T1000 (cell line): ENCODE data around the gene NCAPG.

Source experiments
- DNase-seq: peaks from one replicate; lab custom pipeline; 2025; ENCODE audit warnings: mixed read lengths; lab: John Stamatoyannopoulos, UW

NCAPG gene, protein sequence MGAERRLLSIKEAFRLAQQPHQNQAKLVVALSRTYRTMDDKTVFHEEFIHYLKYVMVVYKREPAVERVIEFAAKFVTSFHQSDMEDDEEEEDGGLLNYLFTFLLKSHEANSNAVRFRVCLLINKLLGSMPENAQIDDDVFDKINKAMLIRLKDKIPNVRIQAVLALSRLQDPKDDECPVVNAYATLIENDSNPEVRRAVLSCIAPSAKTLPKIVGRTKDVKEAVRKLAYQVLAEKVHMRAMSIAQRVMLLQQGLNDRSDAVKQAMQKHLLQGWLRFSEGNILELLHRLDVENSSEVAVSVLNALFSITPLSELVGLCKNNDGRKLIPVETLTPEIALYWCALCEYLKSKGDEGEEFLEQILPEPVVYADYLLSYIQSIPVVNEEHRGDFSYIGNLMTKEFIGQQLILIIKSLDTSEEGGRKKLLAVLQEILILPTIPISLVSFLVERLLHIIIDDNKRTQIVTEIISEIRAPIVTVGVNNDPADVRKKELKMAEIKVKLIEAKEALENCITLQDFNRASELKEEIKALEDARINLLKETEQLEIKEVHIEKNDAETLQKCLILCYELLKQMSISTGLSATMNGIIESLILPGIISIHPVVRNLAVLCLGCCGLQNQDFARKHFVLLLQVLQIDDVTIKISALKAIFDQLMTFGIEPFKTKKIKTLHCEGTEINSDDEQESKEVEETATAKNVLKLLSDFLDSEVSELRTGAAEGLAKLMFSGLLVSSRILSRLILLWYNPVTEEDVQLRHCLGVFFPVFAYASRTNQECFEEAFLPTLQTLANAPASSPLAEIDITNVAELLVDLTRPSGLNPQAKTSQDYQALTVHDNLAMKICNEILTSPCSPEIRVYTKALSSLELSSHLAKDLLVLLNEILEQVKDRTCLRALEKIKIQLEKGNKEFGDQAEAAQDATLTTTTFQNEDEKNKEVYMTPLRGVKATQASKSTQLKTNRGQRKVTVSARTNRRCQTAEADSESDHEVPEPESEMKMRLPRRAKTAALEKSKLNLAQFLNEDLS

DNA sequence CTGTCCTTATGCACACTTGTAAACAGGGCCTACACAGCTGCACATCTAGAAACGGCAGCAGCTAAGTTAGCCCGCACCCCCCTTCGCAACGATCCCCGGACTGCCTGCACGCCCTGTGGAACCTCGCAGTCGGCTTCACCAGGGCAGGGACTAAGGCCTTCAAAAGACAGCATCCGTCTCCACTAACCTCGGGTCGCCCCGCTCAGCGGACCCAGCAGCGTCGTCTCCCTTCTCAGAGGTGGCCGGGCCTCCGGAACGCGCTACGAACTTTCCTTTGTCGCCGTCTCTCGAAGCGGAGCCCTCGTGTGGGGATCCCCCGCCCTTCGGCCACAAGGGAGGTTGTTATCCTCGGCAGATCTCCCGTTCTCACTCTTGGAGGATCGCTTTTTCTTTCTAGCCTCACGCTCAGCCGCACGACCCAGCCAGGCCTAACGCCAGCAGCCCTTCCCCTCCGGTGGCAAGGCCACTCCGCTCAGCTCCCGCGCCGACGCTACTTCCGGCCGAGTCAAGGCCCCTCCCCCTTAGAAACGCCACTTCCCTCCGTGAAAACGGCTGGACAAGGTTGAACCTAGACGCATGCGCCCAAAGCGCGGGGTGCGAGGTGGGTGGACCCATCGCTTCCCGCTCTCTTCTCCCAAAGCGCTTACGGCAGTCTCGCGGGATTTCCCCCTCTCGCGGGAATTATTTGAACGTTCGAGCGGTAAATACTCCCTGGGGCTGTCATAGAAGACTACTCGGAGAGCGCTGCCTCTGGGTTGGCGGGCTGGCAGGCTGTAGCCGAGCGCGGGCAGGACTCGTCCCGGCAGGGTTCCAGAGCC, at the start of gene NCAPG, which contains the start of gene DCAF16:
TSS of gene NCAPG (plus strand) at position 720 of the 818 bp plus-strand sequence. CDS start 99 bp downstream, outside the sequence.
TSS of gene DCAF16 (minus strand) at position 498 of the 818 bp plus-strand sequence. CDS start 6,616 bp downstream, outside the sequence.
- peak; percentile 100 for DNase-seq

DNA sequence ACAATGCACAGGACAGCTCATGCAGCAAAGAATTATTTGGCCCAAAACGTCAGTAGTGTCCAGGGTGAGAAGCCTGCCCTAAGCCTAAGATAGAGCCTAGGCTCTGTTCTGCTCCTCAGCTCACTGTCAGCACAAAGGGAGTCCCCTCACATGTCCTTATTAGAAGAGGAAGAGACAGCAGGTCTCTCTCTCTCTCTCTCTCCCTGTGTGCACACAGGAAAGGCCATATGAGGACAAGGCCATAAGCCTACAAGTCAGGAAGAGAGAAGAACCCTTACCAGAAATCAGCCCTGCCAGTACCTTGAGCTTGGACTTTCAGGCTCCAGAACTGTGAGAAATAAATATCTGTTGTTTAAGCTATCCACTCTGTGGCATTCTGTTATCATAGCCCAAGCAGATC, 49.7 kb upstream of the NCAPG start:
- DNase-seq = no peak

DNA sequence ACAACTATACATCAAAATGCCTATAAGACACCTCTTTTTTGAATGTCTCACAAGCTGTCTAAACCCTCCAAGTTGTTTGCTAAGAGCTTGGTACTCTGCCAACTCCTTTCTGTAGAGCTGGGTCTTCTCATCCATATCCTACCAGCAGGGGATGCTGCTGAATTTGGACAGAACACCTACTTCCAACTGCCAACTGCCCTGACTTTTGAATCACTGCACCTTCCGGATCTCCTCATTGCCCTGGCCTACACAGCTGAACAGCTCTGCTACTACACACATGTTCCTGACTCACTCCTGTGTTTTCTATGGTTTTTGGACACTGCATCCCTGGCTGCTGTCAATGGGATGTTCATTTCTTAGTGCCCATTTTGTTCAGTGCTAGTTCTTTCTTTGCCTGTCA, 48.1 kb upstream of the NCAPG start:
- DNase-seq = no peak

DNA sequence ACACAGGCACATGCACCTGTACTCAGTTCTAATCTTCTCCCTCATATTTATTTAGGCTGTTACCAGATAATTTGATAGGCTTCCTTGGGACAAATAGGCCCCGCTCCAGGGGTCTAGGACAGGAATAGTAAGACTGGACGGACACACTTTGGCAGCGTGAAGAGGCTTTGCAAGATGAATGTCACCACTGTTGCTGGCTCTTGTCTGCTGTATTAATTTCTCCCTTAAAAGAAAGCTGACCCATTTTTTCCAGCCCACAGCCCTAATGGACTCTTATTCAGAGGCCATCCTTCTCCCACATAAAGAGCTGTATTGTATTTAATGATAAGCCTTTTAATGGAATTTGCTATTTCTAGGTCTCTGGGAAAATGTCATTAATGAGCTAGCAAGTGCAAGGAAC, 47.4 kb upstream of the NCAPG start:
- DNase-seq = no peak

DNA sequence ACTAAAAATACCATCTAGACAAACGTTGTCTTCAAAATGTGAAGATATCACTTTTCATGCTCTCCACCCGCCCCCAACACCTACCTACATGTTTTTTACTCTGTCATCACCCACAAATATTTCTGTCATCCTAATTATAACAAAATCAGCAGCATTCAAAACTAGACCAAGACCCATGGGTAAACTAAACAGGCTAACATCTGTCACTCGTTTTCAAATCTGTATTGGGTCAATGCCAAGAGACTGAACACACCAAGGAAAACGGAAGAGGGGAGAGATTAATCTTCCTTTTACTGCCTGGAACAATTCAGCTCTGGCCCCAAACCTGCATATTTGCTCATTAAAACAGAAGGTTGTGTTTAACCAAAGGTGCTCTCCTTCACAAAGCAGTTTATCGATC, 46.8 kb upstream of the NCAPG start:
- DNase-seq = no peak

DNA sequence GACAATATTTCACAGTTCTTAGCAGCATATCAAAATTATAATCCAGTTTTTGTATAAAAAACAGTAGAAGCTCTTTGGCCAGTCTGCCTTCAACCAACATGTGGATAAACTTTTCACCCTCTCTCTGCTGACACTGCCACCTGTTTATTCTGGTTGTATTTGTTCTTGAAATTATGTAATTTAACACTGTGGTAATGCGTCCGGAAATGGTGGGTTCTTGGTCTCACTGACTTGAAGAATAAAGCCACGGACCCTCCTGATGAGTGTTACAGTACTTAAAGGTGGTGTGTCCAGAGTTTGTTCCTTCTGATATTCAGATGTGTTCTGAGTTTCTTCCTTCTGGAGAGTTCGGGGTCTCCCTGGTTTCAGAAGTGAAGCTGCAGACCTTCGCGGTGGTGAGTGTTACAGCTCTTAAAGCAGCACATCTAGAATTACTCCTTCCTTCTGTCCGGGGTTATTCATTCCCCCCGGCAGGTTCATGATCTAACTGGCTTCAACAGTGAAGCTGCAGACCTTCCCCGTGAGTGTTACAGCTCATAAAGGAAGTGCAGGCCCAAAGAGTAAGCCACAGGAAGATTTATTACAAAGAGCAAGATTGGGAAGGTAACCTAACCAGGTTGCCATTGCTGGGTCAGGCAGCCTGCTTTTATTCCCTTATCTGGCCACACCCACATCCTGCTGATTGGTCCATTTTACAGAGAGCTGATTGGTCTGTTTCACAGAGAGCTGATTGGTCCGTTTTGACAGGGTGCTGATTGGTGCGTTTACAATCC, 45.1 kb upstream of the NCAPG start:
- DNase-seq = no peak

DNA sequence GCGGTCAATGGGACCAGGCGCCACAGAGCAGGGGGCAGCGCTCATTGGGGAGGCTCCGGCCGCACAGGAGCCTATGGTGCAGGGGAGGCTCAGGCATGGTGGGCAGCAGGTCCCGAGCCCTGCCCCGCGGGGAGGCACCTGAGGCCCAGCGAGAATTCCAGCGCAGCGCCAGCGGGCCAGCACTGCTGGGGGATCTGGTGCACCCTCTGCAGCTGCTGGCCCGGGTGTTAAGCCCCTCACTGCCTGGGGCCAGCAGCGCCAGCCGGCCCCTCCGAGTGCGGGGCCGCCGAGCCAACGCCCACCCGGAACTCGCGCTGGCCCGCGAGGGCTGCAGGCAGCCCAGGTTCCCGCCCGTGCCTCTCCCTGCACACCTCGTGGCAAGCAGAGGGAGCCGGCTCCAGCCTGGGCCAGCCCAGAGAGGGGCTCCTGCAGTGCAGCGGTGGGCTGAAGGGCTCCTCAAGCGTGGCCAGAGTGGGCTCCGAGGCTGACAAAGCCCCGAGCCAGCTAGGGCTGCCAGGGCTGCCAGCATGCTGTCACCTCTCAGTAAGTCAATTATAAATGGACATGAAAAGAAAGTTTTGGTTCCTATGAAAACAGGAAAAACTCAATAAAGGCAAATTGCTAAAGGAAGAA, 43.8 kb upstream of the NCAPG start:
- no peak for DNase-seq

DNA sequence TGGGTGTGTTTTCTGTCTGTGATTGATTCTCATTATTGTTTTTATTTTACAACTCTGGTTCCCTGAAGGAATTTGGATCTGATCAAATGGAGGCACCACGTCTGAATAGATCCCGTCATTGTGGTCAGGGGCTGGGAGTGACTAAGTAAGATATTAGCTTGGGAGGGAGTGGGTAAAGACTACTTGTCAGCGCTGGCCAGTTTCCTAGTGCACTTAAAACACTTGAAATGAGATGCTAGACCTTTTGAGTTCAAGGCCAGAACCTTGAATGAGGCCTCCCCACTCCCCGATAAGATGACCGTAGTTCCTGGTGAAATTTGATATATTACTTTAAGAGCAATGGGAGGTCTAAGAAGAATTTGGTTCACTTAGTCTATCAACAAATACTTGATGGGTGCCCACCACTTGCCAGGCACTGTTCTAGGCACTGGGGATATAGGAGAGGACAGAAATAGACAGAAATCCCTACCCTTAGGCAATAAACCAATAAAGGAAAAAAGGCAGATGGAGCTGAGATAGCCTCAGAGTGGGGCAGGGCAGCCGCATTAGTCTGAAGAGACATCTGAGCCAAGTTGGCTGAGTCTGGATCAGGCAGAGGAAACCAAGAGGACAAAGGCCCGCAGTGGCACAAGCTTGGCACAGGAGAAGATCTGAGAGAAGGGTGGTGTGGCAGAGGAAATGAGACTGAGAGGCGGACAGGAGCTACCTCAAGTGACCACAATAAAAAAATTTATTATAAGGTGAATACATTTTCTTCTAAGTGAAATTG, 41.2 kb upstream of the NCAPG start:
- DNase-seq = no peak

DNA sequence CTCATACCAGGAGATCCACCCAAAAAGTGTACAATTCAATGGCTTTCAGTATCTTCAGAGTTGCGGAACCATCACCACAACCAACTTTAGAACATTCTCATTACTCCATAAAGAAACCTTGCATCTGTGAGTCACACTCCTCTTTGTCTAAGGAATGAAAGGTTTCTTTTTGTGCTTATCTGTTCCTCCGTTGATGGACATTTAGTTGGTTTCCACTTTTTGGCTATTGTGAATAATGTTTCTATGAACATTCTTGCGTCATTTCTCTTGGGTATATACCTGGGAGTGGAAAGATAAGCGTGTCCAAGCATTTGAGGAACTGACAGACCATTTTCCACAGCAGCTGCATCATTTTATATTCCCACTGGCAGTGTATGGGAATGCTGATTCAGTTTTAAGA, 39.9 kb upstream of the NCAPG start:
- no peak for DNase-seq

DNA sequence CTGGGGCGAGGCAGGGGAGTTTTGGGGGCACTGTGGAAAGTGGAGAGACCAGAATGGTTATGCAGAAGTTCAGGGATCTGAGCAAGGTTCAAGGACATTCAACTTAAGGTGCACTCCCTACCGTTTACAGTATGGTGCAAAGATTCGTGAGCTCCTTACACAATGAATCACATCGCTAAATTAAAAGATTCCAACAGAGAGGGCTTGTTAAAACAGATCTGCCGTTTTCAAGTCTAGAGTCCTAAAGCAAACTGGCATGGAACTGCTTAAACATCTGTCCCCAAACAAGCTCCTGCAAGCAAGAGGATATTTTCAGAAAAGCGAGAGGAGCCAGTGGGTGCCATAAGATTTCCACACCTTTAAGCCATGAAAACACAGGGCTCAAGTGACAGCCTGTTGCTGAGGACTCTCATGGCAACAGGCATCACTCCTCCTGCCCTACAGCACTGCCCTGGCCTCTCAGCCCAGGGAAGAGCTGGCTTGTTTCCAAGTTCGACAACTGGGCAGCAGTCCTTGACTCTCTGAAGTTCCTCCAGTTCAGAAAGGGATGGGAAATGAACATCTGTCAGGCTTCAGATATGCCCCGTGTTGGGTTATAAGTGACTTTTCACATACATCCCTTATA, 39.4 kb upstream of the NCAPG start:
- no peak for DNase-seq

DNA sequence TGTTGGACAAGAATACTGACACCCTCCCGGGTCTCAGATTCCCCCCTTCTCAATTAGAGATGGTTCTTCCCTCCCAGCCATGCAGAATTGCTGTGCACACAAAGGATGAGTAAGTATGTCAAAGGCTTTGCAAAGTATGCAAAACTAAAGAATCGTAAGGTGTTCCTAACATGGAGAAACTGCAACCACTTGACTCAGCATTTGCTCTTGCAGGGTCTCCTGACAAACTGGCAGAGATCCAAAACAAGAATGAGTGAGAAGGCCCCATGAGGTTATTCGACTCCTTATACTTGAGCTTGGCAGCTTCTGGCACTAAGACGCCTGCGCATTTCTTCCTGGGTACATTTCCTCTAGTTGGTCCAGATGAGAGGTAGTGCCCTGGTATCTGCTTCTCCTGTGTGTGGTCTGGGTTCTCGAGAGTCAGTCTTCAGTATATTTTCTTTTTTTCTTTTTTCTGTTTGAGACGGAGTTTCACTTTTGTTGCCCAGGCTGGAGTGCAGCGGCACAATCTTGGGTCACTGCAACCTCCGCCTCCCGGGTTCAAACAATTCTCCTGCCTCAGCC, 37.6 kb upstream of the NCAPG start:
- DNase-seq = no peak

DNA sequence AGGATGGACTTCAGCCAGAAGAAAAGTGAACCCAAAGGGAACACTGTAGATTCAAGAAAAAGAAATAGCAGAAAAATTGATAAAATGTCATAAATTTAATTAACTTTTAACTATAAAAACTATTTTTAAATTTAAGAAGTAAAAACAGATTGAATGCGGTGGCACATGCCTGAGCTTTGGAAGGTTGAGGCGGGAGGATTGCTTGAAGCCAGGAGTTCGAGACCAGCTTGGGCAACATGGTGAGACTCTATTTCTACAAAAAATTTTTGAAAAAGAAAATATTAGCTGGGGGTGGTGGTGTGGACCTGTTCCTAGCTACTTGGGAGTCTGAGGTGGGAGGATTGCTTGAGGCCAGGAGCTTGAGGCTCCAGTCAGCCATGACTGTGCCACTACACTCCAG, 32.3 kb upstream of the NCAPG start:
- DNase-seq = no peak

DNA sequence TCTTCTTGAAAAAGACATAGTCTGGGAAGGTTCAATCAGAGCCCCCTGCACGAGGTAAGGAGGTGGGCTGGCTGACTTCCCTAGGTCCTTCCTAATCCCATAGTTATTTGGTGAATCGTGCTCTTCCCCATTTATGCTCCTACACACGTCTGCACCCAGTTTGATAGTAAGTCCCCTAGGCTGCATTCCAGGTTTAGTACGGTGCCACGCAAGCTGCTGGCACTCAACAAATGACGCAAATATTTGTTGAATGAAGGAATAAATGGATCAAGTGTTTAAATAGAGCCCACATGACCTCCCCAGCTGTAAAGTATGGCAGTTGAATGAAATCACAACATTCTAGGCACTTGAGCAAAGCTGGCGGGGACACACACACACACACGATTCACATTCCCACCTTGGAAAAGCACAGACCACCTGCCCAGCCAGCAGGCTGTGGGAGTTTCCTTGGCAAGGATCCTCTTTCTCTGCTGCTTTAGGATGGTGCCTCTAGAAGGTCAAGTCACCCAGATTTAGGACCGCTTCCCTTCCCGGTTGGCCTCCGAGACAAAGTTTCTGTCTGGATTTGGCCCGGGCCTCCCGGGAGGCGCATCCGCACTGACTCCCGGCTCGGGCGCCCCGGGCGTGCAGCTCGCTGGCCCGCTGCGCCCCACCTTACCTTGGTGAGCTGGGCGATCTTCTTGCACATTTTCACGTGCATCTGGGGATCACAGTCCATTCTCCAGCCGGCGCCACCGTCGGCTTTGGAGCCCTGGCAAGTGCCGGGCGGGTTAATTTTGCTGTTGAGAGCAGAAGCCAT, 30.1 kb upstream of the NCAPG start:
- no peak for DNase-seq

DNA sequence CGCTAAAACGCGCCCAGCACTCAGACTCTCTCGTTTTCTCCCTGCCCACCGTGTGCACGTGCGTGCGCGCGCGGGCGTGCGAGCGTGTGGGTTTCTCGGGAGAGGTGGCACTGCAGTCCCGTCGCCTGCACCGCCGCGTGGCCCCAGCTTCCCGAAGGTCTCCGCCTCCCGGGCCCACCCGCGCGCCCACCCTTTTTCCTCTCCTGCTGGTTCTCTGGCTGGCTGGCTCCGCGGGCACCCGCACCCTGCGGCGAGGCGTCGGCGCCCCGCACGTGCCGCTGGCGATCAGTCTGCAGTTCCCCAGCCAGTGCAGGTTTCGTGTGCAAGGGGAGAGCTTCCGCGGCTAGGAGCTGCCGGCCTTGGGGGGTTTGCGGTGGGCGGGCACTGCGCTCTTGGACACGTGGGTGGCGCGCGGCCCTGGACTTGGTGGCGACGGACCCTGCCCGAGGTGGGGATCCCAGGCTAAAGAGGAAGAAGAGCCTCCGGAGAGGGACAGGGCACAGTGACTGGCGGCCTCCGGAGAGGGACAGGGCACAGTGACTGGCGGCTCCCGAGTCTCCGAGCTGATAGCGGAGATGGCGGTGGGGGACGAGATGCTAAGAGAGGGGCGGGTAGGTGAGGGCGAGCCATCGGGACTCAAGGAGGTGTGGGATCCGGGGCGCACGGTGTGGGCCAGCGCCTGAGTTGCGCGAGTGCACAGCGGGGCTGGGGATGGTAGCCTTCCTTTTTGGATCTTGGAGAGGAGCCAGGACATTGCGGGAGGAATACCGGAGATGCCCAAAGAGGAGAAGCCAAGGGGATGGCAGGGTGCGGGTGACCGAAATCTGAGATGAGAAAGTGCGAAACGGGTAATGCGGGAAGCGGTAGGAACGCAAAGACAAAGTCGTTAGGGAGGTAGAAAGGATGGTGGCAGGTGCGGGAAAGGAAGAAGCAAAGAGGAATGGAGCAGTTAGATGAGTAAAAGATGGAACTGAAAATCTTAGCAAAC, 29.2 kb upstream of the NCAPG start, which contains the start of gene FAM184B:
TSS of gene FAM184B (minus strand) at position 322 of the 988 bp plus-strand sequence. CDS start 322 bp downstream, outside the sequence.
- DNase-seq = no peak

DNA sequence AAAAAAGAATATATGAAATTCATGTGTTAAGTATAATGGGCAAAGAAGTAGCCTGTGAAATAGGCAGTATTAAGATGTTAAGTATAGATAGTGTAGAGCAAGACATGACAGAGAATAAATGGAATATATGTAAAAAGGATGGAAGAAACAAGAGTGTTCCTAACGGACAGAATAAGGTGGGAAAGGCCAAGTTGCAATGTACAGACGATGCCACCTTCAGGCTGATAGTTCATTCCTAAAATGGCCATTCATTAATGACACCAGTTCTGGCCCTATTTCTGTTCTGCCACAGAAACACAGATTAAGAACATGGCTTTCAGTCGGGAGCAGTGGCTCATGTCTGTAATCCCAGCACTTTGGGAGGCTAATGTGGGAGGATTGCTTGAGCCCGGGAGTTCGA, 24.9 kb upstream of the NCAPG start:
- no peak for DNase-seq

DNA sequence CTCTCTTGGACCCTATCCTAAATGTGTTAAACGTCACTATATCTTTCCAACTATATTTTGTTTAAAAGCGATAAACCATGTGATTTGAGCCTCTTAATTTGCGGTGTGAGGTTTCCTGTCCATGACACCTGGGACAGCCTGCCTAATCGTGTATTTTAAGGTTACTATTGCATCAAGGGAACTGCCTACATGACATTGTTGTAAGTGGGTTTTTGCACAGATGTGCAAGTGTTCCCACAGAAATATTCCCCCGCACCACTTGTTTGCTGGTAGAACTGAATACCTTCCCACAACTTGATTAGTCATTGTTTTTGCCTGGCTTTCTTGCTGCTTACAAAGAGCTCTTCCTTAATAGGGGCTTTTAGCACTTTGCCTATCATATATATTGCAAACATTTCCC, 24.2 kb upstream of the NCAPG start:
- no peak for DNase-seq

DNA sequence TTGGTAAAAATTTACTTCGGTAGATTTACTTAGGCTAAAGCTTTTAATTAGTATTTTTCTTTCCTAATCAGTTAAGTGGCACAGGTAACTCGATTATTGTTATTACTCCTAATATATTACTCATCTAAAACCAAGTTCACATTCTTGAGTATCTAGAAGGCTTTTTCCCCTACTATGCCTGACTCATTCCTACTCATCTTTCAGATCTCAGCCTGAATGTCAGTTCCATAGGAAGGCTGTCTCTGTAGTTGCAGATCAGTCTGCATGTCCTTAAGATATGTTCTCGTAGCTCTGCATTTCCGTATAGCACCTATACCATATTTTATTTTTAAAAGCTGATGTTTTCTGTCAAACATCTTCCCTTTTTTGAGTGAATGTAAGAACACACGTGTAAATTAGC, 23.5 kb upstream of the NCAPG start:
- no peak for DNase-seq
